HepG2 (cell line): ENCODE results near the gene IFI30. TPM values are rescaled to one million over a fixed set of nuclear protein-coding genes. Genes with fewer than 3 reads are reported as not detected.

ENCODE experiments used
- ARID4A ChIP-seq: sonication (generic); formaldehyde crosslinking; IDR thresholded peaks from 2 replicates; pipeline ENCODE4 v1.5.0; 2020; ENCODE audit warnings: mild to moderate bottlenecking, missing genetic modification reagents, borderline replicate concordance
- CBX2 ChIP-seq, 2 experiments: fragments of 200-600 bp in 1 of 2; sonication (generic); formaldehyde crosslinking in 1 of 2; IDR thresholded peaks; 2 replicates each; pipeline versions ENCODE4 v1.7.0 to v1.8.1; 2018 to 2022; ENCODE audit warnings: low read depth in 2 of 2, low read length in 1 of 2, mild to moderate bottlenecking in 1 of 2, missing genetic modification reagents in 1 of 2
- DBP ChIP-seq: sonication (generic); formaldehyde crosslinking; IDR thresholded peaks from 2 replicates; pipeline ENCODE4 v1.4.0; 2020; ENCODE audit warnings: missing genetic modification reagents; ENCODE audit errors: not compliant biosample characterization
- GATA4 ChIP-seq: sonication (generic); IDR thresholded peaks from 2 replicates; pipeline ENCODE4 v1.6.1; 2016; ENCODE audit warnings: antibody characterized with exemption, low read depth, borderline replicate concordance
- NCOA2 ChIP-seq: sonication (generic); formaldehyde crosslinking; IDR thresholded peaks from 2 replicates; pipeline ENCODE4 v1.8.0; 2022; ENCODE audit warnings: inconsistent platforms
- NR0B2 ChIP-seq: sonication (generic); formaldehyde crosslinking; IDR thresholded peaks from 2 replicates; pipeline ENCODE4 v1.4.0; 2020; ENCODE audit warnings: mild to moderate bottlenecking, missing genetic modification reagents
- ZBTB8A ChIP-seq: sonication (generic); formaldehyde crosslinking; IDR thresholded peaks from 2 replicates; pipeline ENCODE4 v1.4.0; 2020; ENCODE audit warnings: mild to moderate bottlenecking, low read depth, missing genetic modification reagents, borderline replicate concordance
- ZFP62 ChIP-seq: sonication (generic); formaldehyde crosslinking; IDR thresholded peaks from 2 replicates; pipeline ENCODE4 v1.4.0; 2020; ENCODE audit warnings: missing genetic modification reagents
- ZNF142 ChIP-seq: sonication (generic); formaldehyde crosslinking; IDR thresholded peaks from 2 replicates; pipeline ENCODE4 v1.4.0; 2020; ENCODE audit warnings: missing genetic modification reagents
- ZNF501 ChIP-seq: sonication (generic); formaldehyde crosslinking; IDR thresholded peaks from 2 replicates; pipeline ENCODE4 v1.5.1; 2020; ENCODE audit warnings: mild to moderate bottlenecking, moderate library complexity, missing genetic modification reagents
- ZNF687 ChIP-seq: sonication (generic); formaldehyde crosslinking; IDR thresholded peaks from 2 replicates; pipeline ENCODE4 v1.5.1; 2020; ENCODE audit warnings: mild to moderate bottlenecking, missing genetic modification reagents, moderate library complexity
- polyA plus RNA-seq, 8 experiments: library from polyadenylated mRNA; depleted of rRNA in 3 of 8; stranded (reverse) in 7 of 8; unstranded in 1 of 8; fragments of >200 nt; fragmentation: Illumina TruSeq in 4 of 8; extraction: Trizol in 4 of 8; gene quantifications; 2 replicates each; pipeline versions ENCODE4 v1.2.1 to v1.2.3, GENCODE V29; 2011 to 2016; ENCODE audit warnings: low read depth in 4 of 8, missing spikeins in 1 of 8, mixed read lengths in 1 of 8; ENCODE audit not compliant: insufficient read depth in 1 of 8
- total RNA-seq, 5 experiments: library from RNA; depleted of rRNA; stranded (reverse); fragments of >200 nt; fragmentation: Illumina TruSeq; extraction: Trizol; gene quantifications; 2 replicates each; pipeline ENCODE4 v1.2.3, GENCODE V29; 2016; ENCODE audit warnings: low read depth in 1 of 5

The IFI30 gene
- total and polyA plus RNA-seq, 2 of the 13 experiments (the other 11 are each of a cell fraction or from before 2014, with no cell fraction given): 25.0 to 79.4 TPM

GRCh38 chr19:18192673-18193387, 19.2 kb downstream of the IFI30 start, which contains the start of gene MPV17L2 (continued):
- no peak for TF ChIP-seq NR0B2 (CRISPR knock-in tag)
- TF ChIP-seq ARID4A (CRISPR knock-in tag): peak; percentile 94; the same call in 1 of the 2 replicates
- 0 out of 2 replicates have a peak, but pooled peaks have one; percentile 20 for TF ChIP-seq GATA4
- no peak for TF ChIP-seq ZFP62 (CRISPR knock-in tag)
- no peak for TF ChIP-seq NCOA2 (CRISPR knock-in tag)
- no peak for TF ChIP-seq ZBTB8A
- 0 out of 2 replicates have a peak, but pooled peaks have one; percentile 33 for TF ChIP-seq ZNF142 (CRISPR knock-in tag)
- peak; percentile 69; the same call in 1 of the 2 replicates for TF ChIP-seq ZNF501
- TF ChIP-seq CBX2 (IDR thresholded peaks at IDR 0.05; ENCODE audit: low read depth, low read length): no peak
- TF ChIP-seq CBX2 (CRISPR knock-in tag; IDR thresholded peaks at IDR 0.05; ENCODE audit: low read depth): no peak
- TF ChIP-seq ZNF687 (CRISPR knock-in tag): peak; percentile 55
- TF ChIP-seq DBP: no peak
